ACC112 (cell line): ENCODE results near the gene CD38.

Experiments used
- H2AFZ ChIP-seq: fragments of 200-600 bp; sonication (generic); one replicate; pipeline ENCODE4 v1.6.0; 2017; ENCODE audit warnings: antibody characterized with exemption, low read length; ENCODE audit not compliant: unreplicated experiment
- H3K27ac ChIP-seq: fragments of 200-600 bp; sonication (generic); 2 replicates; pipeline ENCODE4 v1.5.1; 2014; ENCODE audit warnings: low read depth, mild to moderate bottlenecking, antibody characterized with exemption, low read length, moderate library complexity
- H3K27me3 ChIP-seq: fragments of 200-600 bp; sonication (generic); 2 replicates; pipeline ENCODE4 v1.6.1; 2014; ENCODE audit warnings: mild to moderate bottlenecking, antibody characterized with exemption, low read length, moderate library complexity, mixed read lengths; ENCODE audit not compliant: insufficient read depth
- H3K36me3 ChIP-seq: fragments of 200-600 bp; sonication (generic); 2 replicates; pipeline ENCODE4 v1.6.1; 2016; ENCODE audit warnings: mild to moderate bottlenecking, antibody characterized with exemption, low read length, moderate library complexity, mixed read lengths; ENCODE audit not compliant: insufficient read depth
- H3K4me1 ChIP-seq: fragments of 200-600 bp; sonication (generic); one replicate; pipeline ENCODE4 v1.6.1; 2016; ENCODE audit warnings: low read length, mixed read lengths; ENCODE audit not compliant: insufficient read depth, unreplicated experiment, control insufficient read depth
- H3K4me3 ChIP-seq: fragments of 200-600 bp; sonication (generic); 2 replicates; pipeline ENCODE4 v1.5.1; 2014; ENCODE audit warnings: mild to moderate bottlenecking, low read depth, low read length
- H3K79me2 ChIP-seq: fragments of 200-600 bp; sonication (generic); one replicate; pipeline ENCODE4 v1.6.0; 2016; ENCODE audit warnings: low read length; ENCODE audit not compliant: control insufficient read depth, unreplicated experiment, insufficient read depth

Gene CD38

GRCh38 chr4:15897577-15897976, 119.4 kb downstream of the CD38 start:
- Histone ChIP-seq H2AFZ (no peak overlapping the region), H3K79me2 (no peaks in the 10 kb centered on the region), H3K4me3 (no peak overlapping the region), H3K36me3 (no peaks in the 10 kb centered on the region), H3K27ac (no peak overlapping the region), H3K4me1 (peaks cover 35% of the 10 kb centered on the region), H3K27me3 (no peaks in the 10 kb centered on the region)

DNA sequence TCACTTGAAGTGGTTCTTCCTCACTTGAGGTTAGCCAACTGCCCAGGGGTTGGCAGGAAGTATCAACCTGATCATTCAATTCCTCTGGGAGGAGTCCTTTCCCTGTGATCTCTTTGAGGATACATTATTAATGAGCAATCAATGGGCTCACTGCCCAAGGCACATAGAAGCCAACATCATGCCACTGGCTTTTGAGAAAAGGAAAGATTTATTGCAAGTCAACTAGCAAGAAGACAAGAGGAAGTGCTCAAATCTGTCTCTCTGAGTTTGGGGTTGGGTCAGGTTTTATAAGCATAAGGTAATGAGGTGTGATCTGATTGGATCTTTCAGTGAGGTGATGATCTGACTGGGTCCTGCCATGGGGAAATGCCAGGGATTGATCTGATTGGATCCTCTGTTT, 120.8 kb downstream of the CD38 start:
- H3K4me1 ChIP-seq, result peaks cover 29% of the 10 kb centered on the region
- H3K27me3 ChIP-seq, result no peaks in the 10 kb centered on the region
- H3K79me2 ChIP-seq, result no peaks in the 10 kb centered on the region
- no peak overlapping the region for H2AFZ ChIP-seq
- no peaks in the 10 kb centered on the region for H3K36me3 ChIP-seq
- no peak overlapping the region for H3K27ac ChIP-seq
- no peak overlapping the region for H3K4me3 ChIP-seq

DNA sequence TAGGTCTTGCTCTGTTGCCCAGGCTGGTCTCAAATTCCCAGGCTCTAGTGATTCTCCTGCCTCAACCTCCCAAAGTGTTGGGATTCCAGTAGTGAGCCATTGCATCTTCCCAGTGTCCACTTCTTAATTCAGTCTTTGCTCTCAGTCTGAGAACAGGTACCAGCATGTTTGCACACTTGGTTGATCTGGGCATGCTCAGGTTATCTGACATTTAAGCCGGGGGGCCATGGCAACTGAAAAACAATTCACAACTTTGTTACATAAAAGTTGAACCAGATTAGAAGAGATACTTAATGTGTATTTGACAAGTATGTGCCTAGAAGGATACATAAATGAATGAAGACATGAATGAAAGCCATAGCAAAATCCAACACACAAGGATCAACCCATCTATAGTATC, 121.4 kb downstream of the CD38 start:
- Histone ChIP-seq H3K4me1 (peaks cover 24% of the 10 kb centered on the region), H3K4me3 (no peak overlapping the region), H3K27me3 (no peaks in the 10 kb centered on the region), H2AFZ (no peak overlapping the region), H3K27ac (no peak overlapping the region), H3K36me3 (no peaks in the 10 kb centered on the region), H3K79me2 (no peaks in the 10 kb centered on the region)

DNA sequence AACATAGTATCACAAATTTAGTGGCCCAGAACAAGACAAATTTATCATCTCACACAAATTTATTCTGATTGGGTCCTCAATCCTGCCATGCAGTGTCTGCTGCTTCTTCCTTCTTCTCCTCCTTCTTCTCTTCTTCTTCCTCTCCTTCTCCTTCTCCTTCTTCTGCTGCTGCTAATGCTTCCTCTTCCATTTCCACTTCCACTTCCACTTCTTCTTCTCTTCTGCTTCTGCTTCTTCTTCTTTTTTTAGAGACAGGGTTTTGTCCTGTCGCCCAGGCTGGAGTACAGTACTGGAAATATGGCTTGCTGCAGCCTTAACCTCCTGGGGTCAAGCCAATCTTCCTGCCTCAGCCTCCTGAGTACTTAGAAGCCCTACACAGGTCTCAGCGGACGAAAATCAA, 122.9 kb downstream of the CD38 start:
- no peaks in the 10 kb centered on the region for H3K36me3 ChIP-seq
- peaks cover 10% of the 10 kb centered on the region for H3K4me1 ChIP-seq
- no peaks in the 10 kb centered on the region for H3K79me2 ChIP-seq
- H3K27me3 ChIP-seq, result no peaks in the 10 kb centered on the region
- no peak overlapping the region for H3K27ac ChIP-seq
- H3K4me3 ChIP-seq, result no peak overlapping the region
- no peak overlapping the region for H2AFZ ChIP-seq

DNA sequence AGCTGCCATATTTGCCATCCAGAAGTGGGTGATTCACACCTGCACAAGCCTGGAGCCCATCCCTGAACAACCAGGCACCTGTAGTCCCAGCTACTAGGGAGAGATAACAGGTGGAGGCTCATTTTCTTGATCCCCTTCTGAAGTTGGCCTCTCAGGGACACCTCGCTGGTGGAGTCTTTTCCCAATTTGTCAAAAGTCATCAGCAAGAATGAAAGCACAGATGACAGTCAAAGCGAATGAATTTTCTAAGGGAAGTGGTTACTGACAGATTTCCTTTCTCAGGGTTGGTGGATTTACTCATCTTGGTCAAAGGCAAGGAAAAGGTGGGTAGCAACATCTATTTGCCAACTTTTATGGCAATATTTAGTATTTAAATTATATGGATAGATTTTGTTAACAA, 123.9 kb downstream of the CD38 start:
- Histone ChIP-seq H3K79me2 (no peaks in the 10 kb centered on the region), H3K4me3 (no peak overlapping the region), H2AFZ (no peak overlapping the region), H3K27ac (no peak overlapping the region), H3K27me3 (no peaks in the 10 kb centered on the region), H3K36me3 (no peaks in the 10 kb centered on the region), H3K4me1 (peaks cover 10% of the 10 kb centered on the region)

GRCh38 chr4:15902746-15903145, 124.6 kb downstream of the CD38 start:
- Histone ChIP-seq H3K27ac (no peak overlapping the region), H3K4me3 (no peak overlapping the region)

More at GRCh38 chr4:15902746-15903145, 124.6 kb downstream of the CD38 start:
- no peak overlapping the region for H2AFZ ChIP-seq
- peaks cover 10% of the 10 kb centered on the region for H3K4me1 ChIP-seq
- H3K79me2 ChIP-seq, result no peaks in the 10 kb centered on the region
- H3K27me3 ChIP-seq, result no peaks in the 10 kb centered on the region
- no peaks in the 10 kb centered on the region for H3K36me3 ChIP-seq
